Activated CD4-positive, alpha-beta T cell treated with anti-CD3 and anti-CD28 coated beads, Interleukin-2, amount 50 U/mL, for 48 hours (primary cell): ENCODE measurements around the gene SUMO2.
"Not testable (repeated sequence)": the region's sequence is repeated elsewhere in the genome, so short reads cannot be mapped to it uniquely, and the experiment has no call there.

Experiments used
- DNase-seq, 2 experiments: peaks; one replicate each; pipeline ENCODE4 v3.0.0-alpha.2; 2020

The SUMO2 gene

DNA sequence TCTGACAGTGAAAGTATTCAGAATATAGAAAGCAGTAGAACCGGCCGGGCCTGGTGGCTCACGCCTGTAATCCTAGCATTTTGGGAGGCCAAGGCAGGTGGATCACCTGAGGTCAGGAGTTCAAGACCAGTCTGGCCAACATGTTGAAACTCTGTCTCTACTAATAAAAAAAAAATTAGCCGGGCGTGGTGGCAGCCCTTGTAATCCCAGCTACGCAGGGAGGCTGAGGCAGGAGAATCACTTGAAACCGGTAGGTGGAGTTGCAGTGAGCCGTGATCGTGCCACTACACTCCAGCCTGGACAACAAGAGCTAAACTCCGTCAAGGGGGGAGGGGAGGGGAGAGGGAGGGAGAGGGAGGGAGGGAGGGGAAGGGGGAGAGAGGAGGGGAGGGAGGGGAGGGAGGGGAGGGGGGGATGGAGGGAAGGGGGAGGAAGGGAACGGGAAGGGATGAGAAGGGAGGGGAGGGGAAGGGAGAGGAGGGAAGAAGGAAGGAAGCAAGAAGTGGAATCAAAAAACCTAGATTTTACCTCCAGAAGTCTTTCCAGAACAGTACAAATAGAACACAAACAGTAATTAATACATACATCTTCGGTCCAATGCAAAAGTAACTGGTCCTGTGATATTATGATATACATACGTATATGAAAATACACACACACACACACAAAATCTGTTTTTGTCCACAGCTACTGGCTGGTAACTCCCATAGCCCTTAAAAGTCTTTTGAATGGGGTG, 40.4 kb downstream of the SUMO2 start:
- DNase-seq: no peak

DNA sequence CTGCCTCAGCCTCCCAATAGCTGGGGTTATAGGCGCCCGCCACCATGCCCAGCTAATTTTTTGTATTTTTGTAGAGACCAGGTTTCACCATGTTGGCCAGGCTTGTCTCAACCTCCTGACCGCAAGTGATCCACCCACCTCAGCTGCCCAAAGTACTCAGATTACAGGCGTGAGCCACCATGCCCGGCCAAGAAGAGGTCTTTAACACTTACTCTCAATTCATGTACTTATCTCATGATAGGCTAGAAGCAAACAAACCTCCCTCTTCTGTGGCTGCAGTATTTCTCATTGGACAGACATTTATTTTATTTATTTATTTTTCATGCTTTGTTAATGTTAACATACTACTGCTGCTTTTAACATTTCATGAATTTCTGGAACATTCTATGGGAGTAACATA, 44.2 kb downstream of the SUMO2 start:
- DNase-seq: no peak

DNA sequence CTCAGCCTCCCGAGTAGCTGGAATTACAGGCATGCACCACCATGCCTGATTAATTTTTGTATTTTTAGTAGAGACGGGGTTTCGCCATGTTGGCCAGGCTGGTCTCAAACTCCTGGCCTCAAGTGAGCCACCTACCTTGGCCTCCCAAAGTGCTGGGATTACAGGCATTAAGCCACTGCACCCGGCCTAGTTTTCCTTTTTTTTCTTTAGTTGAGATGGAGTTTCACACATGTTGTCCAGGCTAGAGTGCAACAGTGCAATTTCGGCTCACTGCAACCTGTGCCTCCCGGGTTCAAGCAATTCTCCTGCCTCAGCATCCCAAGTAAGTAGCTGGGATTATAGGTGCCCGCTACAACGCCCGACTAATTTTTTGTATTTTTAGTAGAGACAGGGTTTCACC, 45.0 kb downstream of the SUMO2 start:
- not testable (repeated sequence) for DNase-seq

DNA sequence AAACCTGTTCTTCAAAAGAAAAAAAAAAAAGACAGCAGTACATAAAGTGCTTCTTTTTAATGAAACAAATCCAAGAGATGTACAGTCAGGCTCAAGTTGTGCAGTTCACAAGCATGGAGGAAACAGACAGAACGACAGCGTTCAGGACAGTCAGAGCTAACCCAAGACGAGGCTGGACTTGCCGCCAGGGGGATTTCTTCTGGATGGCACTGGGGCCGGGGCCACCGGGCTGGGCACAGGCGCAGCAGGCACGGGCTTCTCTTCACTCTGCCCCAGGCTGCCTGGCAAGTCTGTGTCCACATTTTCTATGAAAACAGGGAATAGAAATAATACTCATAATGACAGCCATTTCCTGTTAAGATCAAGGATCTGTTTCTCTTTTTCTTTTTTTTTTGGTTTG, 46.8 kb downstream of the SUMO2 start:
- DNase-seq: no peak

DNA sequence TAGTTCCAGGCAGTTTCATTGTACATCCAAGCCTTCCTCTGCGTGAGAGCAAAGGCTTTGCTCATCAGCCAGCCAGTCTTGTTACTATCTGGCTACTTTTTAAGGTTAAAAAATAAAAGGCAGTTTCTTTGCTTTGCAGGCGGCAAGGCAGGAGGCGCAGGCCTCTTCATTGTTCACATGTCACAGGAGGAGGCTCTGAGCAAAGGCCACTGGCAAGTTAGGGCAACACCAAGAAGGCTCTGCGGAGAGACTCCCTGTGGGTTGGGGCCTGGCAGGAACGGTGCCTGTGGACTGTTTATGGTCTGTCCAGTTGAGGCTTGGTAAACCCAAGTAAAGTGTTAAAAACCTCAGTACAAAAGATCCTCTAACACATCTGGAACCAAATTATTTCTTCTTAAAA, 47.3 kb downstream of the SUMO2 start:
- no peak for DNase-seq

DNA sequence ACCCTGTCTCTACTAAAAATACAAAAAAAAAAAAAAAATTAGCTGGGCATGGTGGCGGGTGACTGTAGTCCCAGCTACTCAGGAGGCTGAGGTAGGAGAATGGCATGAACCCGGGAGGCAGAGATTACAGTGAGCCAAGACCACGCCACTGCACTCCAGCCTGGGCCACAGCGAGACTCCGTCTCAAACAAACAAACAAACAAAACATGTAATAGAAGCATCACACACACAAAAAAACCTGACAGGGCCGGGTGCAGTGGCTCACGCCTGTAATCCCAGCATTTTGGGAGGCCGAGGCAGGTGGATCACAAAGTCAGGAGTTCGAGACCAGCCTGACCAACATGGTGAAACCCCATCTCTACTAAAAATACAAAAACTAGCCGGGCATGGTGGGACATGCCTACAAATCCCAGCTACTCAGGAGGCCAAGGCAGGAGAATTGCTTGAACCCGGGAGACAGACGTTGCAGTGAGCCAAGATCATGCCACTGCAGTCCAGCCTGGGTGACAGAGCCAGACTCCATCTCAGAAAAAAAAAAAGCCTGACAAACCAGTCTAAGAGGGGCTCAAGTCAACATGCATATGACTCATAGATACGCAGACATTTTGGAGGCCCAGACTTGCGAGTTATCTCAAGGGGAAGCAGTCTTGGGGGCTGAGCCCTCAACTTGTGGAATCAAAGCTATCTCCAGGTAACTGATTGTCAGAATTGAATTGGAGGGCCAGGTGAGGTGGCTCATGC, 49.0 kb downstream of the SUMO2 start:
- not testable (repeated sequence) for DNase-seq

DNA sequence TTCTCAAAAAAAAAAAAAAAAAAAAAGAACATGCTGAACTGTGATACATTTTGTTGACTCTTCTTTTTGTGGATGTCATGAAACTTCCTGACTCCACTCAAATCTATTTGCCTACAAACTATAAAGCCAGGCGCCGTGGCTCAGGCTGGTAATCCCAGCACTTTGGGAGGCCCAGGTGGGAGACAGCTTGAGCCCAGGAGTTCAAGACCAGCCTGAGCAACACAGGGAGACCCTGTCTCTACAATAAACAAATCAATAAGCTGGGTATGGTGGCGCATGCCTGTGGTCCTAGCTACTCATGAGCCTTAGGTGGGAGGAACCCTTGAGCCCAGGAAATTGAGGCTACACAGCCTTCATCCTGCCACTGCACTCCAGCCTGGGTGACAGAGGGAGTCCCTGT, 49.8 kb downstream of the SUMO2 start:
- DNase-seq: no peak

DNA sequence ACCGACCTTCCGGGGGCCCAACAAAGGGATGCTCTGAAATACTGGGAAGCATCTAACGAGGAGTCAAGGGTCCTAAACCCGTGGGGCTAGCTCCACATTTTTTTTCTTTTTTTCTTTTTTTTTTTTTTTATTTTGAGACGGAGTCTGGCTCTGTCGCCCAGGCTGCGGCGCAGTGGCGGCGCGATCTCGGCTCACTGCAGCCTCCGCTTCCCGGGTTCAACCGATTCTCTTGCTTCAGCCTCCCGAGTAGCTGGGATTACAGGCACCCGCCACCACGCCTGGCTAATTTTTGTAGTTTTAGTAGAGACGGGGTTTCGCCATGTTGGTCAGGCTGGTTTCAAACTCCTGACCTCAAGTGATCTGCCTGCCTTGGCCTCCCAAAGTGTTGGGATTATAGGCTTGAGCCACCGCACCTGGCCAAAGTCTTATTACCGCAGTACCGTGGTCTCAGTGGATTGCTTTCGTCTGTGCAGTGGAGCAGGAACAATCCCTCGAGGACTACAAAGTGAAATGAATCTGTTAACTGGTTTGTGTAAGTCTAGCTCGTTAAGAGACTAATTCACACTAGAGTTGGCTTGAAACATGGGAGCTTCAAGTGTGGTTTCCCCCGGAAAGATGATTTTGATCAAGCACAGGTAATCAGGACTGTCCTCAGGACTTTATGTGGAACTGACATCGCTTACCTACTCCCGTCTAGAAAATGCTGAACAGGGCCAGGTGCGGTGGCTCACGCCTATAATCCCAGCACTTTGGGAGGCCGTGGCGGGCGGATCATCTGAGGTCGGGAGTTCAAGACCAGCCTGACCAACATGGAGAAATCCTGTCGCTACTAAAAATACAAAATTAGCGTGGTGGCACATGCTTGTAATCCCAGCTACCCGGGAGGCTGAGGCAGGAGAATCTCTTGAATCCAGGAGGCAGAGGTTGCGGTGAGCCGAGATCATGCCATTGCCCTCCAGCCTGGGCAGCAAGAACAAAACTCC, 50.5 kb downstream of the SUMO2 start:
- not testable (repeated sequence) for DNase-seq

DNA sequence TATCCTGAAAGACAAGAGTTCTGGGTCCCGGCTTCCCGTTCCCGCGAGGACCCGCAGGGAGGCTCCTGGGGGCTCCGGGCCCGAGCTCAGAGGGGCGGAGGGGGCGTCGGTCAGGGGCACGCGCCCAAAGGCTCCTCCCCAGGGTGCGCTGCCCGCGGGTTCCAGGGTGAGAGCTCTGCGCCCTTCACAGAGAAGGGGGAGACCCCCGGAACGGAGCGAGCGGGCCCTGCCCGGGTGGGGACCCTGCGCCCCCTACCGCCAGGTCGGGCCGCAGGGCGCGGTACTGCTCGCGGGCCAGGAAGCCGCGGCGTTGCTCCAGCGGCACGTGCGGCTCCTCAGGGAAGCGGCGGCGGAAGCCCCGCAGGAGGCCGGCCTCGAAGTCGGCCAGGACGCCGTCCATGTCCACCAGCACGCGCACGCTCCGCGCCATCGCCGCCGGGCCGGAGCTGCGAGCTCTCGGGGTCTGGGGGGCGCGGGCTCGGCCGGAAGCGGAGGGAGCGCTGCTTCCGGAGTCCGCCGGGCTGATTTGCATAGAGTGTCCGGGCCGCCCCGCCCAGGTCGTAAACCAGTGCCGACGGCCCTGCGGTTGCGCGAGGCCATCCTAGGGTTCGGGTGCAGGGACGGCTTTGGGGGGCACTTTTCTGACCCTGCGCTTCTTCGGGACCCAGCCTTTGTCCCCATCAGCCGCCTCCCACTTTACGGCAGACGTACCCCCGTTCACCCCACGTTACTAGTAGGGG, 51.3 kb downstream of the SUMO2 start, which contains the start of gene NT5C:
NT5C (minus strand) TSS at position 465 of the 740 bp plus-strand sequence; CDS start at position 430, 35 bp downstream.
- peak; percentile 81 to 84 for DNase-seq

DNA sequence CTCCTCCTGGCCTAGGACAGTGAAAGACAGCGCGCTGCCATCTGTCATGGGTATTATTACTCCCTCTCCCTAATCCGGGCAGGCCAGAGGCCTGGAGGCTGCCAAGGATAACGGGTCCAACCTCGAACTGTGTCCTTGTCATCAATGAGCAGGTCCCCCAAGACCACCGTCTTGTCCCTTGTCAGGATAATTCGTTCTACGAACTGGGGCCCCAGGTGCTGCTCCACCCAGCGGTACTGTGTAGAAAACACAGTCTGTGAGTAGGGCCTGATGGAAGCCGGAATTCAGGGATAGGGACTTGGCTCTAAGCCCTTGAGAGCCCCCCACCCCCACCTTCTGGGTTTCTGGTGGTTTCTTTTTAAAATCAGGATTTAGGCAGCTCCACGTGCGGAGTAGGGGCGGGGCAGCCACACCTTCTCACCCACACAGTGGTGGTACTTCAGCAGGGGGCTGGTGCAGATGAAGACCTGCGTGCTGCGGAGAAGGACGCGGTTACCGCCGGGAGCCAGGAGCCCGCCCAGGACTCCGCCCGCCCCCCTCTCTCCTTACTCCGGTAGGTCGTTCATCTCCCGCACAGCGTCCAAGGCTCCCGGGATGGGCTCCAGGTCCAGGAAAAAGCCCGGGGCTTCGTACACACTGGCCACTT, 52.0 kb downstream of the SUMO2 start:
- DNase-seq: peak; percentile 54 to 59

DNA sequence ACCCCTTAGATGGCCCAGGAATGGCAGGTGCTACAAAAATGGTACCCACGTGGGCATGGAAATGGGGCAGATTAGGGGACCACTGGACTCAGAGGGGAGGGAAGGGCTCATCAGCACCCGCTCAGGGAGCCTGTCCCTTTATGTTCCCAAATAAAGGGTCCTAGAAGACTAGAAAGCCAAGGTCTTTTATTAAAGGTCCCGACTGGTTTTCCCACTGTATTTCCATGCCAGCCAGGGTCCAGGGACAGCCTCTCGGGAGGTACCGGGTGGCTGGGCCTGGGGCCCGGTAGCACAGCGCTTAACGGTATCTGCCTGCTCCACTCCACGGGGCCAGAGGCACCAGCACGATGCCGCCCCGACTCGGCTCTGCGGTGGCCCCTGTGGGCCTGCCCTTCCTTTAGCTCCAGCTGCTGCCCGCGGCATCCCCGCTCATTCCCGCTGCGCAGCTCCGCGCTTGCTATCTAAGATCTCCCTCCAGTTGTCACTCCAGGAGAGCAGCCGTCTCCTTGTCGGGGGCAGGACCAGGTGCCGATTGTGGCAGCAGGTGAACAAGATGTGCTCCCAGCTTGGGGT, 52.6 kb downstream of the SUMO2 start:
- no peak for DNase-seq

DNA sequence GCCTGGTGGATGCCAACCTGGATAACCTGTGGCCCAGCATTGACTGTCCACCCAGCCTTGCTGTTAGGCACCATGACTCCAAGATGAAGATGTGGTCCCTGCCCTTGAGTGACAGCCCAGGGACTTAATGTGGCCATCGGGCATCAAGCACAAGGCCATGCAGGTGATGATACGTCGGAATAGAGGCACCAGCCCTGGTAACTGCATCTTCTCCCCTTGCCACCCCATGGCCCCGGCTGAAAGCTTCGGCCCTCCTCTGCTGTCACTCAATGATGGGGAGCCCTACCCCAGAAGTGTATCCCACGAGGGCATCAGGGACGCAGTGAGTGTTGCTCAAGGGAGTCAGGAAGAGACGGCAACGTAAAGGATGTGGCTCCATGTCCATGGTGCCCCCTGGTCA, 53.2 kb downstream of the SUMO2 start:
- DNase-seq: no peak

DNA sequence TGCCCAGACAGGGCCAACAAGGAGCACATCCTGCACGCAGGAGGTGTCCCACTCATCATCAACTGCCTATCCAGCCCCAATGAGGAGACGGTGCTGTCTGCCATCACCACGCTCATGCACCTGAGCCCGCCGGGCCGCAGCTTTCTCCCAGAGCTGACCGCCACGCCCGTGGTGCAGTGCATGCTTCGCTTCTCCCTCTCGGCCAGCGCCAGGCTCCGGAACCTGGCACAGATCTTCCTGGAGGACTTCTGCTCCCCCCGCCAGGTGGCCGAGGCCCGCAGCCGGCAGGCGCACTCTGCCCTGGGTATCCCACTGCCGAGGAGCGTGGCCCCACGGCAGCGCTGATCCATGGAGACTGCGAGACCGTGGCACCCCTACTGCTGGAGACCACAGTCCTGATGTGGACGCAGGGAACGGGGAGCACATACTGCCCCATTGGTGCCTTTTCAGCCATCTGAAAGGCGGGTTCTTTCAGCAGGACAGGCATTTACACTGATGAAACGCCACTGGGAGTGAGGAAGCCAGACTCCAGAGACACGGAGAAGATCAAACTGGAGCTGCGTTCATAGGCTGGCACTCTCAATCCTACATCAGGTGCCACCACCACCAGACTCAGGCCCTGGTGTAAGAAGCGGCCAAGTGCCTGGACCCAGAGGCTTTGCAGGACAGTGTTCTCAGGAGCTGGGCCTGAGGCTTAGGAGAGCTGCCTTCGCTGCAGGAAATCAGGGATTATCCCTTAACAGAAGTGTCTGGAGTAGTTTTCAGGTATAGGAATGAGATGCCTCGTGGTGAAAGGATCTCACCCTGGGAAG, 53.9 kb downstream of the SUMO2 start:
- DNase-seq: no peak

DNA sequence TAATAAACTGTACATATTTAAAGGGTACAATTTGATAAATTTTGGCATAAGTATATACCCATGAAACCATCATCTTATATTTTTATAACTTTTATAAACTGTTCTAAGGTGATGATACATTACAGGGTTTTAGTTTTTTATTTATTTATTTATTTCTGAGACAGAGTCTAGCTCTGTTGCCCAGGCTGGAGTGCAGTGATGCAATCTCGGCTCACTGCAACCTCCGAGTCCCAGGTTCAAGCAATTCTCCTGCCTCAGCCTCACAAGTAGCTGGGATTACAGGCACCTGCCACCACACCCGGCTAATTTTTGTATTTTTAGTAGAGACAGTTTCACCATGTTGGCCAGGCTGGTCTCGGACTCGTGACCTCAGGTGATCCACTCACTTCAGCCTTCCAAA, 54.8 kb downstream of the SUMO2 start:
- DNase-seq: not testable (repeated sequence)

DNA sequence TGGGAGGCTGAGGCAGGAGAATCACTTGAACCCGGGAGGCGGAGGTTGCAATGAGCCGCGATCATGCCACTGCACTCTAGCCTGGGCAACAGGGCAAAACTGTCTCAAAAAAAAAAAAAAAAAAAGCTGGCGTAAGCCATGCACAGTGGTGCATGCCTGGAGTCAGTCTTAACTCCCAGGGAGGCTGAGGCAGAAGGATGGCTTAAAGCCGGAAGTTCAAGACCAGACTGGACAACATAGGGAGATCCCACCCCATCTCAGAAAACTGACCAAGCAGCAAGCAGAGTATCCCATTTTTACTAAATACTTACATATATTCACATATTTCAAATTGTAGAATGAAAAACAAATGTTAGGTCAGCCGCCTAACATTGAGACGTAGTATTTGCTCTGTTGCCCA, 55.8 kb downstream of the SUMO2 start:
- DNase-seq: no peak

DNA sequence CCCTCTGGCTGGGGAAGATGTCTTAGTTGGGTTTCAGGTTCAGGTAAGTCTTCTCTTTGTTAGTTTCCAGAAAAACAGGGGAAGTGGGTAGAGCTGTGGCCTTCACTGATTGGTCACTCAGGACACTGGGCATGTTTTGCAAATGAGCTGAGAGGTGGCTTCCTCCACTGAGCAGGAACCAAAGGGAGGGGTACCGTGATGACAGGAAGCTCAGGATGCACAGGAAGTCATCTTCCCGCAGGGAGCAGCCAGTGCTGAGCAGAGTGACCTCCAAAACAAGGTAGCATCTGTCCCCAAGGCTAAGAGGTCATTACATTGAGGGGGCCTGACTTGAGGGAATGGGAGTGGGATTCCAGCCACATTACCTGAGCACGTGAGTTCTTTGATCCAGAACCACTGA, 56.8 kb downstream of the SUMO2 start:
- DNase-seq: no peak

DNA sequence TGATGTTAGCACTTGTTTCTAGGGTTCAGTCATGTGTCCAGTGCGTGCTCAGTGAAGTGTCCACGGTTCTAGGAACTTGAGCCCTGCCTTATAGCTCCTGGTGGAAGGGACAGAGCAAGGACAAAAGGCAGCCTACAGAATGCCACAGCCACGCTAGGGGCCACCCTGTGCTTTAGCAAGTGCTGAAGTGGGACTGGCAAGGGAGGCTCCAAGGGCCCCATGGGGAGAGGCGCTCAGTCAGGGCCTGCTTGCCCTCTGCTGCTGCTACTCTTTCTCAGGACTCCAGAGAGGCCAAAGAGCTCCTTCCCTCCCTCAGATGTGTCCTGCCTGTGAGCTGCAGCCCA, 58.0 kb downstream of the SUMO2 start:
- DNase-seq: no peak

DNA sequence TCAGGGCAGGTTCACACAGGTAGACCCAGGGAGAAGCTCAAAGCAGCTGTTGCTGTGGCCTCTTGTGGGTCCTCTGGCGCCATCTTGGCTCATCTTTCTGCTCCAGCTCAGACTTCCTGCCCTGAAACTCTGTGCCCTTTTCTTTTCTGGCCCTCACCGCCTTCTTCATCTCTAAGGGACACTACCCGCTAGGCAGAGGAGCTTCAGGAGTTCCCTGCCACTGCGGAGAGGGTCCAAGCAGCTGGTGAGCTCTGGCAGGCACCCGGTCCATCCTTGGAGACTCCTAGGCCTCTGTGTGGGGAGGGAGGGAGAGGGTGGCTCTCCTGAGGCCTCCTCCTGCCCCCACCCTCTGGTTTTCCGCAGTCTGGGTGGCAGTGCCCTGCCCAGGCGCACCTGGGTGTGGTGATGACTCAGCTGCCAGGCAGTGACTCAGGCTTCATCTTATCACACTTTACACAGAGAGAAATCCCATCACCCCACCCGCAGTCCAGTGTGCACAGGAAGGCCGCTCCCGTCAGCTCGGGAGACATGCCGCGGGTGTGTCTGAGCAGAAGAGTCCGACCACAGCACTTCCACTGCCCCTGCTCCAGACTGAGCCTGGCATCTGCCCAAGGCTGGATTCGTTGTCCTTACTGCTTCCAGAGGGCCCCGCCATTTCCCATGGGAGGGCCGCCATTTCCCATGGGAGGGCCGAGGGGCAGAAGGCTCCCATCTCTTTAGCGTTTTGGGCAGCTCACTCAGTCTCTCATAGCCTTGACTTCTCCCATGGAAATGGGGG, 58.5 kb downstream of the SUMO2 start:
- DNase-seq: peak; percentile 66 to 71

DNA sequence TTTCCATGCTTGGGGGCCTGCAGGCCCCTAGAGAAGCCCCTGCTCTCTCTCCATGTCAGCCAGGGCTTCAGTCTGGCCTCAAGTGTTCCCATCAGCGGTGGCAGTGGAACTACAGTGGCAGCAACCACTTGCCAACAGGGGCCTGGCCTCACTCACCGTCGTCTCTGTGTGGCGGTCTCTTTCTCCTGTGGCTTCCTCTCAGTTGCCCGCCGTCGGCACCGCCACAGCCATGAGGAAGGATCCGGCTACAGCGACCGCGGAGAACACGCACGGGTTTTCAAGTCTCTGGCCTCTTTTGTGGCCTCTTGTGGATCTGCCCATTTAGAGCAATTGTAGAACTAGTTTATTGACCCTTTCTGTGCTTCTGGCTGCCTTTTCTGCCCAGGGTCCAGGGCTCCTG, 64.5 kb downstream of the SUMO2 start:
- DNase-seq: no peak

DNA sequence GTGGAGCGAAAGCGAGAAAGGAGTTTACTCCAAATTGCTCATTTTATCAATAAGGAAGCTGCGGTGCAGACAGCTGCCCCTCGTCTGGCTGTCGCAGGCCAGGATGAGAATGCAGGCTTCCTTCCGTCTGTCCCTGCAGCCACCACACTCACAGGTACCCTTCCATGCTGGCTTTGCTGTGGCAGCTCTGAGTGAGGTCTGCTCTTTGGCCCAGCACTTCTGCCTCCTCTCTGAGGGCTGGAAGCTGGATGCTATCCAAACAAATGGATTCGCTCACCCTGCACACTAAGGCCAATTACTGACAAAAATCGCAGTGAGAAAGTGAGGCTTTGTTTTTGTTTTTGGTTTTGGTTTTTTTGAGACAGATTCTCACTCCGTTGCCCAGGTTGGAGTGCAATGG, 66.0 kb downstream of the SUMO2 start:
- DNase-seq: no peak
